Stimulated activated CD8-positive, alpha-beta memory T cell treated with anti-CD3 and anti-CD28 coated beads, Interleukin-7, amount 100 ng/mL, for 1 hour (primary cell): ENCODE measurements around the gene RBM33.
"Not testable (repeated sequence)": the region's sequence is repeated elsewhere in the genome, so short reads cannot be mapped to it uniquely, and the experiment has no call there.

Experiments used
- DNase-seq, 2 donors: peaks; one replicate each; pipeline ENCODE4 v3.0.0-alpha.2; 2020; ENCODE audit warnings: low read depth in 2 of 2

RBM33 gene

GRCh38 chr7:155665079-155665956 lies 20.9 kb downstream of the RBM33 start:
- no peak for DNase-seq

- no peak for DNase-seq
Observed at GRCh38 chr7:155665957-155666287, 21.5 kb downstream of the RBM33 start.

- DNase-seq, result no peak
Observed at GRCh38 chr7:155667241-155667829, 22.9 kb downstream of the RBM33 start.

- no peak for DNase-seq
Observed at GRCh38 chr7:155669717-155670505, 25.4 kb downstream of the RBM33 start.

- no peak for DNase-seq
Observed at GRCh38 chr7:155670521-155670920, 26.1 kb downstream of the RBM33 start.

- DNase-seq, result no peak
Observed at GRCh38 chr7:155674556-155674955, 30.1 kb downstream of the RBM33 start.

- no peak for DNase-seq
Observed at GRCh38 chr7:155676052-155676451, 31.6 kb downstream of the RBM33 start.

GRCh38 chr7:155677688-155678087 lies 33.2 kb downstream of the RBM33 start:
- no peak for DNase-seq

GRCh38 chr7:155680124-155680523 lies 35.7 kb downstream of the RBM33 start:
- DNase-seq, result no peak

- no peak for DNase-seq
Observed at GRCh38 chr7:155680864-155681263, 36.4 kb downstream of the RBM33 start.

- no peak for DNase-seq
Observed at GRCh38 chr7:155681663-155682062, 37.2 kb downstream of the RBM33 start.

- DNase-seq, result no peak
Observed at GRCh38 chr7:155682484-155682883, 38.0 kb downstream of the RBM33 start.

- no peak for DNase-seq
Observed at GRCh38 chr7:155683098-155683497, 38.6 kb downstream of the RBM33 start.

- DNase-seq, result no peak
Observed at GRCh38 chr7:155683714-155684113, 39.3 kb downstream of the RBM33 start.

- DNase-seq, result no peak
Observed at GRCh38 chr7:155684543-155684942, 40.1 kb downstream of the RBM33 start.

- DNase-seq, result no peak
Observed at GRCh38 chr7:155685070-155685790, 40.8 kb downstream of the RBM33 start.

- DNase-seq, result no peak
Observed at GRCh38 chr7:155685791-155686160, 41.3 kb downstream of the RBM33 start.

GRCh38 chr7:155686620-155687324 lies 42.3 kb downstream of the RBM33 start:
- DNase-seq, result not testable (repeated sequence)

GRCh38 chr7:155688237-155688636 lies 43.8 kb downstream of the RBM33 start:
- not testable (repeated sequence) for DNase-seq

- not testable (repeated sequence) for DNase-seq
Observed at GRCh38 chr7:155690655-155691054, 46.2 kb downstream of the RBM33 start.

- no peak for DNase-seq
Observed at GRCh38 chr7:155692317-155692716, 47.9 kb downstream of the RBM33 start.
